ENCODE data around the gene KDM1A. TPM values are rescaled to one million over a fixed set of nuclear protein-coding genes. Genes with fewer than 3 reads are reported as not detected.

The KDM1A gene
- total and polyA plus RNA-seq, 9 of the 15 experiments (the other 6 are each of a cell fraction or from before 2014, with no cell fraction given): 59.2 to 181 (median 168) TPM

GRCh38 chr1:23125489-23125888 lies 106.2 kb downstream of the KDM1A start:
- no peaks in the 10 kb centered on the region for H3K9me3 ChIP-seq (replicated peaks; ENCODE audit: control insufficient read depth, insufficient read depth, low read depth, low read length)
- 49% methylated on average over 4 of the region's 4 CpGs for WGBS (ENCODE audit: insufficient coverage, low coverage, missing lambda C conversion rate)
- H3K36me3 ChIP-seq (ENCODE audit: control insufficient read depth, insufficient read depth, low read length): no peaks in the 10 kb centered on the region
- no peak for ATAC-seq
- no peak for FAIRE-seq
- DNase-seq (ENCODE audit: extremely low read depth in 1 of 4, low spot score in 3 of 4): no peak
- H3K4me2 ChIP-seq (ENCODE audit: insufficient read depth, low read length): no peak overlapping the region
- ChIA-PET CTCF (ENCODE audit: low intra/inter-chr PET ratio) (interaction anchor here (0.6 kb wide), 1 partner anchor 857 kb away, joined by 4 read pairs; no protein-coding TSS in a partner anchor), POLR2A (interaction anchor here (0.6 to 4.6 kb wide), 5 partner anchors 8 to 567 kb away, joined by 3 to 28 read pairs (median 3); no protein-coding TSS in a partner anchor)
- H3K9me1 ChIP-seq (ENCODE audit: control insufficient read depth, insufficient read depth, low read length): no peaks in the 10 kb centered on the region
- peaks cover 30% of the 10 kb centered on the region for H3K79me2 ChIP-seq (ENCODE audit: control insufficient read depth, insufficient read depth, low read length)
- no peak overlapping the region for H3K27ac ChIP-seq (ENCODE audit: extremely low read depth, low read depth, low read length)
- H3K27me3 ChIP-seq (ENCODE audit: control insufficient read depth in 2 of 2, insufficient read depth in 2 of 2, low read length in 2 of 2): no peaks in the 10 kb centered on the region
- intact Hi-C loops (cut with micrococcal nuclease): no loop called here
- TF ChIP-seq SIRT6 (IDR thresholded peaks at IDR 0.05; ENCODE audit: low read depth, low read length): no peak
- TF ChIP-seq TBP (optimal IDR thresholded peaks at IDR 0.05; ENCODE audit: low read depth, low read length): no peak
- TF ChIP-seq NFE2 (IDR thresholded peaks at IDR 0.05; ENCODE audit: low read depth): peak; percentile 54; the same call in 1 of the 2 replicates
- TF ChIP-seq ZNF316 (IDR thresholded peaks at IDR 0.05): peak; percentile 50; the same call in 1 of the 2 replicates
- peak; percentile 70 for TF ChIP-seq C11orf30 (IDR thresholded peaks at IDR 0.05; ENCODE audit: low read depth)
- TF ChIP-seq ZNF197 (CRISPR knock-in tag; IDR thresholded peaks at IDR 0.05; ENCODE audit: low read depth): no peak
- TF ChIP-seq STAT5A (IDR thresholded peaks at IDR 0.05; ENCODE audit: borderline replicate concordance, low read length): no peak
- TF ChIP-seq MAFG (tag; conservative IDR thresholded peaks at IDR 0.05): peak; percentile 61; the same call in 1 of the 2 replicates
- TF ChIP-seq ZNF57 (CRISPR knock-in tag; IDR thresholded peaks at IDR 0.05): no peak
- H3K4me3 ChIP-seq: no peak overlapping the region
- no peaks in the 10 kb centered on the region for H4K20me1 ChIP-seq (replicated peaks; ENCODE audit: control insufficient read depth, insufficient read depth, low read length)
- no peak overlapping the region for H3K9ac ChIP-seq (ENCODE audit: insufficient read depth in 1 of 2, low read depth in 2 of 2, low read length in 2 of 2)
- H2AFZ ChIP-seq (ENCODE audit: low read depth, low read length): no peak overlapping the region
- H3K4me1 ChIP-seq (replicated peaks in 1 of 2; ENCODE audit: control insufficient read depth in 2 of 2, insufficient read depth in 2 of 2, low read length in 2 of 2): peaks cover 5 to 30% of the 10 kb centered on the region in 2 experiments; a peak in 3 of 5 replicates
- BruUV-seq (replicated peaks): no TSS peak
- in situ Hi-C loops (cut with MboI): no loop called here

All from K562 (cell line).